B cell (primary cell): ENCODE data around the gene KATNB1. TPM values are rescaled to one million over a fixed set of nuclear protein-coding genes. Genes with fewer than 3 reads are reported as not detected.

Source experiments
- ATAC-seq: fragments of 200-7000 bp; cut with Tn5 transposase; one replicate; pipeline ENCODE4 v1.10.0; 2021; ENCODE audit warnings: low read depth, mild to moderate bottlenecking, moderate number of reproducible peaks, moderate library complexity
- CTCF ChIA-PET: fragments of 350-600 bp; sonication (Branson Sonifier 250); formaldehyde crosslinking; loops from one replicate; lab custom pipeline; 2021; ENCODE audit warnings: antibody characterized with exemption, inconsistent platforms; lab: Charles Lee
- POLR2A ChIA-PET: fragments of 350-600 bp; sonication (Branson Sonifier 250); formaldehyde crosslinking; loops from one replicate; lab custom pipeline; 2021; ENCODE audit warnings: antibody characterized with exemption; lab: Charles Lee
- DNase-seq: peaks from one replicate; pipeline ENCODE4 v3.0.0; 2013
- H2AFZ ChIP-seq: 2 replicates; pipeline ENCODE4 v1.6.1; 2012; ENCODE audit warnings: mild to moderate bottlenecking, low read depth, low read length; ENCODE audit not compliant: insufficient read depth, poor library complexity, severe bottlenecking
- H3K27ac ChIP-seq, 2 donors: 1 replicate in 1 of 2; 2 replicates in 1 of 2; pipeline ENCODE4 v1.5.1; 2012 to 2013; ENCODE audit warnings: low read length in 2 of 2, mild to moderate bottlenecking in 2 of 2, moderate library complexity in 1 of 2
- H3K27me3 ChIP-seq, 4 experiments: fragments of 200-600 bp in 1 of 4; sonication (generic) in 1 of 4; replicated peaks in 1 of 4; 1 replicate in 2 of 4; 2 replicates in 2 of 4; pipeline versions ENCODE4 v1.6.1 to v1.7.0; 2013 to 2016; ENCODE audit warnings: low read length in 3 of 4, mild to moderate bottlenecking in 2 of 4, mixed read lengths in 1 of 4, moderate library complexity in 1 of 4; ENCODE audit not compliant: insufficient read depth in 4 of 4, control insufficient read depth in 3 of 4; ENCODE audit errors: control extremely low read depth in 1 of 4
- H3K36me3 ChIP-seq, 2 experiments: replicated peaks in 1 of 2; 1 replicate in 1 of 2; 2 replicates in 1 of 2; pipeline versions ENCODE4 v1.6.1 to v1.7.1; 2013; ENCODE audit warnings: low read length in 1 of 2; ENCODE audit not compliant: insufficient read depth in 2 of 2, control insufficient read depth in 1 of 2; ENCODE audit errors: control extremely low read depth in 1 of 2, extremely low read depth in 1 of 2
- H3K4me1 ChIP-seq, 2 donors: fragments of 200-600 bp in 1 of 2; sonication (generic) in 1 of 2; 1 replicate in 1 of 2; 2 replicates in 1 of 2; pipeline versions ENCODE4 v1.5.1 to v1.6.1; 2013 to 2017; ENCODE audit warnings: low read length in 2 of 2; ENCODE audit not compliant: control insufficient read depth in 2 of 2, insufficient read depth in 2 of 2
- H3K4me2 ChIP-seq: replicated peaks from 2 replicates; pipeline ENCODE3; 2012; ENCODE audit warnings: mild to moderate bottlenecking, low read depth, low read length; ENCODE audit not compliant: poor library complexity, severe bottlenecking
- H3K4me3 ChIP-seq, 5 experiments: fragments of 200-600 bp in 1 of 5; sonication (generic) in 1 of 5; 1 replicate in 3 of 5; 2 replicates in 2 of 5; pipeline versions ENCODE4 v1.5.1 to v1.7.0; 2011 to 2016; ENCODE audit warnings: low read length in 4 of 5, mild to moderate bottlenecking in 4 of 5, low read depth in 2 of 5, control low read depth in 1 of 5, moderate library complexity in 1 of 5; ENCODE audit not compliant: insufficient read depth in 1 of 5; ENCODE audit errors: control extremely low read depth in 1 of 5, extremely low read depth in 1 of 5
- H3K79me2 ChIP-seq: fragments of 200-600 bp; sonication (generic); one replicate; pipeline ENCODE4 v1.6.0; 2016; ENCODE audit warnings: low read length; ENCODE audit not compliant: control insufficient read depth, insufficient read depth
- H3K9ac ChIP-seq: fragments of 200-600 bp; sonication (generic); 2 replicates; pipeline ENCODE4 v1.6.1; 2017; ENCODE audit warnings: mild to moderate bottlenecking, low read length, moderate library complexity
- H3K9me3 ChIP-seq, 3 donors: one replicate each; pipeline versions ENCODE4 v1.6.1 to v1.7.1; 2013; ENCODE audit warnings: low read length in 2 of 3; ENCODE audit not compliant: control insufficient read depth in 2 of 3, insufficient read depth in 1 of 3; ENCODE audit errors: control extremely low read depth in 1 of 3
- H4K20me1 ChIP-seq: 2 replicates; pipeline ENCODE4 v1.6.0; 2012; ENCODE audit warnings: mild to moderate bottlenecking, low read length; ENCODE audit not compliant: insufficient read depth, control insufficient read depth, poor library complexity, severe bottlenecking
- H3K27ac Mint-ChIP-seq: one replicate; pipeline ENCODE4 v1.8.0; 2021; ENCODE audit warnings: mixed read lengths
- H3K27me3 Mint-ChIP-seq: one replicate; pipeline ENCODE4 v1.8.0; 2021; ENCODE audit warnings: mixed read lengths
- H3K4me1 Mint-ChIP-seq: one replicate; pipeline ENCODE4 v1.8.0; 2021; ENCODE audit warnings: mixed read lengths
- H3K4me3 Mint-ChIP-seq: one replicate; pipeline ENCODE4 v1.8.0; 2021; ENCODE audit warnings: mixed read lengths
- H3K9me3 Mint-ChIP-seq: one replicate; pipeline ENCODE4 v1.8.0; 2022; ENCODE audit warnings: mixed read lengths; ENCODE audit not compliant: insufficient read depth
- CTCF ChIP-seq: fragments of 200-600 bp; IDR thresholded peaks from one replicate; pipeline ENCODE4 v1.8.0; 2022; ENCODE audit warnings: antibody characterized with exemption, mild to moderate bottlenecking
- EZH2 ChIP-seq: IDR thresholded peaks from 2 replicates; pipeline ENCODE4 v1.6.1; 2012; ENCODE audit warnings: borderline replicate concordance, low read depth, mild to moderate bottlenecking, moderate library complexity, low read length; ENCODE audit not compliant: insufficient read depth, poor library complexity, severe bottlenecking
- WGBS: methylation state at CpG from one replicate; pipeline ENCODE4 v1.1.5; 2013; ENCODE audit warnings: missing lambda C conversion rate; ENCODE audit not compliant: insufficient coverage; 5-methylcytosine and 5-hydroxymethylcytosine counted together
- intact Hi-C: fragments of 100-400 bp; cut with micrococcal nuclease; formaldehyde crosslinking; loops from one replicate; pipeline ENCODE4 v1.10.0; 2022
- polyA plus RNA-seq: library from polyadenylated mRNA; depleted of rRNA; stranded (reverse); fragments of >200 nt; gene quantifications from 2 replicates; pipeline ENCODE4 v1.2.3, GENCODE V29; 2012
- total RNA-seq, 2 donors: library from RNA; stranded (reverse); fragments of 120-200 nt in 1 of 2; gene quantifications; 1 replicate in 1 of 2; 2 replicates in 1 of 2; pipeline versions ENCODE4 v1.2.3 to v1.2.4, GENCODE V29; 2013 to 2022

Gene KATNB1
- total and polyA plus RNA-seq, 2 donors (not counting 1 experiment from before 2014, with no cell fraction given) = 20.3 to 29.0 TPM

DNA sequence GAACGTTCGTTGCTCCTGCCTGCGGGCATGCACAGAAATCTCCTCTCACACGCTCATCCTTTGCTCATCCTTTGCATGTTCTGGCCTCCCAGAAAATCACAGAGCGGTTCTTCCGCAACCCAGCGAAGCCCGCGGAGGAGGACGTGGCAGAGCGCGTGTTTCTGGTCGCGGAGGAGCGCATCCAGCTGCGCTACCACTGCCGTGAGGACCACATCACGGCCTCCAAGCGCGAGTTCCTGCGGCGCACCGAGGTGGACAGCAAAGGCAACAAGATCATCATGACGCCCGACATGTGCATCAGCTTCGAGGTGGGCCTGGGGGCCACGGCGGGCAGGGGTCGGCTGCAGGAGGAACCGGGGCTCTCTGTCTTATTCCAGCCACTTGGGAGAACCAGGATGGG is 9.6 kb upstream of the KATNB1 start:
- Histone ChIP-seq H3K4me2 (no peak overlapping the region), H3K36me3 (no peaks in the 10 kb centered on the region), H3K9me3 (peaks cover 0 to 4% (median 0%) of the 10 kb centered on the region in 3 donors), H3K27me3 (no peaks in the 10 kb centered on the region), H3K27ac (no peak overlapping the region), H3K9ac (no peak overlapping the region), H3K4me1 (peaks cover 0 to 8% of the 10 kb centered on the region in 2 donors), H2AFZ (no peak overlapping the region), H3K79me2 (no peaks in the 10 kb centered on the region), H3K4me3 (no peak overlapping the region), H4K20me1 (no peaks in the 10 kb centered on the region)
- POLR2A ChIA-PET = no interaction called here
- Mint-ChIP-seq H3K27me3 (no peaks in the 10 kb centered on the region), H3K4me3 (no peak overlapping the region), H3K4me1 (peaks cover 5% of the 10 kb centered on the region), H3K9me3 (no peaks in the 10 kb centered on the region), H3K27ac (no peak overlapping the region)
- intact Hi-C loops = loop anchor here (10.0 kb wide), 1 partner anchor 151 kb away; no protein-coding TSS in a partner anchor
- no peak for ATAC-seq
- CTCF ChIA-PET = no interaction called here
- DNase-seq = no peak
- TF ChIP-seq EZH2 = no peak
- no peak for TF ChIP-seq CTCF
- 97% methylated on average over 30 of the region's 30 CpGs for WGBS

GRCh38 chr16:57726433-57726947 is 9.1 kb upstream of the KATNB1 start:
- Histone ChIP-seq H3K79me2 (no peaks in the 10 kb centered on the region), H3K36me3 (no peaks in the 10 kb centered on the region), H3K27ac (no peak overlapping the region), H3K4me1 (peaks cover 0 to 8% of the 10 kb centered on the region in 2 donors), H2AFZ (no peak overlapping the region), H3K4me3 (no peak overlapping the region), H3K9me3 (peaks cover 0 to 4% (median 0%) of the 10 kb centered on the region in 3 donors), H3K4me2 (no peak overlapping the region), H3K9ac (no peak overlapping the region), H4K20me1 (no peaks in the 10 kb centered on the region), H3K27me3 (no peaks in the 10 kb centered on the region)
- H3K9me3 Mint-ChIP-seq = no peaks in the 10 kb centered on the region
- no peak overlapping the region for H3K4me3 Mint-ChIP-seq
- ChIA-PET CTCF (no interaction called here), POLR2A (no interaction called here)
- 76% methylated on average over 3 of the region's 7 CpGs for WGBS
- no peak for DNase-seq
- H3K27me3 Mint-ChIP-seq = no peaks in the 10 kb centered on the region
- TF ChIP-seq EZH2 = no peak
- no peak for TF ChIP-seq CTCF
- intact Hi-C loops = loop anchor here (10.0 kb wide), 1 partner anchor 152 kb away; no protein-coding TSS in a partner anchor
- H3K27ac Mint-ChIP-seq = no peak overlapping the region
- no peak for ATAC-seq
- peaks cover 5% of the 10 kb centered on the region for H3K4me1 Mint-ChIP-seq
